ENCODE measurements around the gene LINC00632. TPM values are rescaled to one million over a fixed set of nuclear protein-coding genes. Genes with fewer than 3 reads are reported as not detected.
"Not testable (repeated sequence)": the region's sequence is repeated elsewhere in the genome, so short reads cannot be mapped to it uniquely, and the experiment has no call there.

The LINC00632 gene
- polyA plus RNA-seq (2011; rRNA removed) = 54.3 and 87.0 TPM in 2 replicates
- polyA minus RNA-seq (2011; rRNA and poly(A)+ RNA removed) = 19.8 and 40.6 TPM in 2 replicates

DNA sequence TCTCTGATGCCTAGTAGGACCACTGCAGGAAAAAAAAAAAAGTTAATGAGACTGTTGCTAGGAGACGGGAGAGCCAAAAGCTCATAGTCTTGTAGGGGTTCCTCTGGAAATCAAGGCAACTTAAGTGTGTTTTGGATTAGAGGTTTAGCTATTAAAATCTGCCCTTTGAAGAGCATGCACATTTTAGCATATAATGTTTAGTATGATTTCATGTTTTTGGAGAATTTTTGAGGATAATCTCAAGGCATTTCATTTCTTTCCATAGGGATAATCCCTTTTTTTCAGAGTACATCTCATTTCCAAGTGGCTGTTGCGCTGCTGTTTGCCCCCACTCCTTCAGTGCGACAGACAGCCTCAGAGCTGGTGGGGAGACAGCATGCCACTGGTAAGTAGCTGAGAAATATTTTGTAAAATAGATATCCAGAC lies at the start of gene LINC00632:
Gene LINC00632, plus strand, starts transcription at position 339 of the 426 bp plus-strand sequence.
- H3K36me3 ChIP-seq (ENCODE audit: control insufficient read depth, insufficient read depth, low read length) = no peaks in the 10 kb centered on the region
- ChIA-PET CTCF (no interaction called here), POLR2A (no interaction called here)
- H3K4me3 ChIP-seq (ENCODE audit: low read depth, low read length) = no peak within 1 kb of the TSS
- TF ChIP-seq, protein P1, sequence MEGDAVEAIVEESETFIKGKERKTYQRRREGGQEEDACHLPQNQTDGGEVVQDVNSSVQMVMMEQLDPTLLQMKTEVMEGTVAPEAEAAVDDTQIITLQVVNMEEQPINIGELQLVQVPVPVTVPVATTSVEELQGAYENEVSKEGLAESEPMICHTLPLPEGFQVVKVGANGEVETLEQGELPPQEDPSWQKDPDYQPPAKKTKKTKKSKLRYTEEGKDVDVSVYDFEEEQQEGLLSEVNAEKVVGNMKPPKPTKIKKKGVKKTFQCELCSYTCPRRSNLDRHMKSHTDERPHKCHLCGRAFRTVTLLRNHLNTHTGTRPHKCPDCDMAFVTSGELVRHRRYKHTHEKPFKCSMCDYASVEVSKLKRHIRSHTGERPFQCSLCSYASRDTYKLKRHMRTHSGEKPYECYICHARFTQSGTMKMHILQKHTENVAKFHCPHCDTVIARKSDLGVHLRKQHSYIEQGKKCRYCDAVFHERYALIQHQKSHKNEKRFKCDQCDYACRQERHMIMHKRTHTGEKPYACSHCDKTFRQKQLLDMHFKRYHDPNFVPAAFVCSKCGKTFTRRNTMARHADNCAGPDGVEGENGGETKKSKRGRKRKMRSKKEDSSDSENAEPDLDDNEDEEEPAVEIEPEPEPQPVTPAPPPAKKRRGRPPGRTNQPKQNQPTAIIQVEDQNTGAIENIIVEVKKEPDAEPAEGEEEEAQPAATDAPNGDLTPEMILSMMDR (IDR thresholded peaks at IDR 0.05; ENCODE audit: insufficient read depth, low read depth, low read length) = no peak
- no peak for DNase-seq (ENCODE audit: low read depth)
- H3K27me3 ChIP-seq (ENCODE audit: control insufficient read depth, insufficient read depth, low read length) = no peaks in the 10 kb centered on the region

DNA sequence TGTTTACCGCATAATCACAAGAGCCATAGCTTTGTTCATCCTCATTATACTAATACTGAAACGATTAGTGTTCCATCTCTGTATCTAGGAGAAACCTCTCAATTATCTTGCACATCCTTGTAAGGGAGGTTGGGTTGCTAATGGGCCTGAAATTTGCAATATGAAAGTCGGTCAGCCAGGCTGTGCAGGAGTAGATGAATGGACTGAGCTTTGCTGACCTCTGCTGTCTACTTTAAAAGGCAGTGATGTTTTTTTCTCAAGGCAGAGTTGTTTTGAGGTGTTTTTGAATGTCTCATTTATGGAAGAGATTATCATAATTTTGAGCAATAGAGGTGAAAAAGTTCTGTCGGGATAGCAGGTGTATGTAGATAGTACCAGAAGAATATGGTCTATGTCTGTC lies 47.9 kb upstream of the LINC00632 start:
- ChIA-PET CTCF (no interaction called here), POLR2A (no interaction called here)
- TF ChIP-seq, protein P1 (IDR thresholded peaks at IDR 0.05; ENCODE audit: insufficient read depth, low read depth, low read length) = no peak
- Histone ChIP-seq H3K36me3 (ENCODE audit: control insufficient read depth, insufficient read depth, low read length) (no peaks in the 10 kb centered on the region), H3K27me3 (ENCODE audit: control insufficient read depth, insufficient read depth, low read length) (no peaks in the 10 kb centered on the region), H3K4me3 (ENCODE audit: low read depth, low read length) (no peak overlapping the region)
- DNase-seq (ENCODE audit: low read depth) = no peak

DNA sequence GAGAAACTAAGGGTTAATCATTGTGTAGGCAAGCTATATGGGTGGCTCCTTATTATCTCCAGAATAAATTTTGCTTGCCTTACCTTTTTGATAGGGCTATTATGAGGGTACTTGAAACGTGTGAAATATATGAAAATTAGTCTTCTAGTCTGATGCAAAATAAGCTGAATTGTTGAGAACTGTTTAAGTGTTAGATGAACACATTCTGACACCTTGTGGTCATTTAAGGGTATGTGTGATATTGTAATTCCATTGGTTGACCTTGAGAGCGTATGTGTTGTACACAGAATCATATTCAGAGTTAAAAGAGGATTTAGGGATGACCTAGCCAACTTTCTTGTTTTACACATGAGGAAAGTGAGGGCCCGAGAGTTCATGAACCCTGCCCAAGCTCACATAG lies 44.6 kb upstream of the LINC00632 start:
- no peak for DNase-seq (ENCODE audit: low read depth)
- TF ChIP-seq, protein P1 (IDR thresholded peaks at IDR 0.05; ENCODE audit: insufficient read depth, low read depth, low read length) = 0 out of 2 replicates have a peak, but pooled peaks have one; percentile 7
- no peak overlapping the region for H3K4me3 ChIP-seq (ENCODE audit: low read depth, low read length)
- POLR2A ChIA-PET = no interaction called here
- H3K27me3 ChIP-seq (ENCODE audit: control insufficient read depth, insufficient read depth, low read length) = no peaks in the 10 kb centered on the region
- H3K36me3 ChIP-seq (ENCODE audit: control insufficient read depth, insufficient read depth, low read length) = no peaks in the 10 kb centered on the region
- CTCF ChIA-PET = interaction anchor here (1.2 kb wide), 1 partner anchor 608 kb away, joined by 6 read pairs; no protein-coding TSS in a partner anchor

DNA sequence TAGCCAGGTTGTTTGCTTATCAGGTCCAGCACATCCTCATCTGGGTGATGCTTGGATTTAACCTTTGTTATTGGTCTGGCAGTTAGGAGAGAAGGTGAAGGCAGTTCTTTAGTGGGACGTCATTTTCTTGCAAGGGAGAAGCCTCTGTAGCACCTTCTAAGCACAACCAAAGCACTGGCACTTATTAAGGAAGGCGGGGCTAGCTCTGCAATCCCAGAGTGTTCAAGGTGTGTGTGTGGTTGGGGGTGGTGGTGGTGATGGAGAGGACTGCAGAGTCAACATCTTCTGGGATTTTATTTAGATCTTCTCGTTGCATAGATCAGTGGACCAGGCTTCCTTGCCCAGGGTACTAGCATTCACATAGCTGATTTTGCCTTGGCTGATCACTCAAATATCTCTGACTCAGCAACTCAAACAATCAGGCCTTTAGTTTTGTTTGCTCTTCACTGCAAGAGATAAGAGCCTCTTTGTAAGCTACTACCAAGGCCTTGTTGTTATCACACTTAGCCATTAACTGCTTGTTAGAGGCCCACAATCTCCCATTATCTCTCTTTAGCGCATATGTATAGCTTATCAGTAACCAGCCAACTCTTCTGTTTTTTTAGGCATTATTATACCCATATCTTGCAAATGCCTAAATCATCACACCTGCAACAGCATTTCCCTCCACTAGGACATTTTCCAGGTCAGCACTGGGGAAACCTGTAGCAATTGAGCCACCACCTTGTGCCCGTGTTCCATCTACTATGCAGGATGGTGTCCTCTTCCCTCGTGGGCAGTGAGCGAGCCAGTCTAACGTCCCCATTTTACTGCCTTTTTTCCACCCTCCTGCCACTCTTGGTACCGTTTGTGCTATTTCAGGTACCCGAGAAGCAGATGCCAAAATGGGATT lies 36.5 kb upstream of the LINC00632 start:
- Histone ChIP-seq H3K27me3 (ENCODE audit: control insufficient read depth, insufficient read depth, low read length) (no peaks in the 10 kb centered on the region), H3K36me3 (ENCODE audit: control insufficient read depth, insufficient read depth, low read length) (no peaks in the 10 kb centered on the region), H3K4me3 (ENCODE audit: low read depth, low read length) (no peak overlapping the region)
- TF ChIP-seq, protein P1 (IDR thresholded peaks at IDR 0.05; ENCODE audit: insufficient read depth, low read depth, low read length) = no peak
- DNase-seq (ENCODE audit: low read depth) = no peak
- ChIA-PET POLR2A (no interaction called here), CTCF (no interaction called here)

DNA sequence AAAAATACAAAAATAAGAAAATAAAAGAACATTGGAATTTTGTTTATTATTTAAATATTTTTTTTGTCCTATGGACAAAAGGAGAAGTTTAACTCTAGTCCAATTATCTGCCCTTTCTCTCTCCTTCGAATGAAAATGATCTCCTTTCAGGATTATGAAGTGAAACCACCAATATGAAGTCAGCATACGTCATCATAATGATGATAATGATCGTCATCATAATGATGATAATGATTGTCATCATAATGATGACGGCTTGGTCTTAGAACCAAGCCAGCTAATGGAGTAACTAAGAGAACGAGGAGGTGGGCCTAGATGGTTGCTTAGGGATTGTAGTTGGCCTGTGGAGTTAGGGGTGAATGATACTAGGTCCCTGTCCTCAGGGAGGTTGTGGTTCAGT lies 21.9 kb upstream of the LINC00632 start:
- DNase-seq (ENCODE audit: low read depth) = no peak
- Histone ChIP-seq H3K4me3 (ENCODE audit: low read depth, low read length) (no peak overlapping the region), H3K27me3 (ENCODE audit: control insufficient read depth, insufficient read depth, low read length) (no peaks in the 10 kb centered on the region), H3K36me3 (ENCODE audit: control insufficient read depth, insufficient read depth, low read length) (no peaks in the 10 kb centered on the region)
- CTCF ChIA-PET = no interaction called here
- TF ChIP-seq, protein P1 (IDR thresholded peaks at IDR 0.05; ENCODE audit: insufficient read depth, low read depth, low read length) = no peak
- POLR2A ChIA-PET = no interaction called here

DNA sequence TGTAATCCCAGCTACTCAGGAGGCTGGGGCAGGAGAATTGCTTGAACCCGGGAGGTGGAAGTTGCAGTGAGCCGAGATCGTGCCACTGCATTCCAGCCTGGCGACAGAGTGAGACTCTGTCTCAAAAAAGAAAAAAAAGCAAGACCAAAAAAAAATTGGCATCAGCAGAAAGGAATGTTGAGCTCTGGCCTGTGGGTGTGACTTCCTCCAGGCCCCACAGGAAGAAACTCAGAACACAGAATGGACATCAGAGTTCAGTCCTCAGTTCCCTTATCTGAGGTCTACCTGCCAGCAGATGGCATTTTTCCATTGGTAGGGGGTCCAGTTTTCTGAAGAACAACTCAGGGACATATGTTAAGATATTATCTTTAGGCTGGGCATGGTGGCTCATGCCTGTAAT lies 18.0 kb upstream of the LINC00632 start:
- DNase-seq (ENCODE audit: low read depth); H3K36me3 ChIP-seq (ENCODE audit: control insufficient read depth, insufficient read depth, low read length); CTCF ChIA-PET; POLR2A ChIA-PET; H3K4me3 ChIP-seq (ENCODE audit: low read depth, low read length); H3K27me3 ChIP-seq (ENCODE audit: control insufficient read depth, insufficient read depth, low read length): not testable (repeated sequence)
